ENCODE measurements around the gene TMEM187. TPM values are rescaled to one million over a fixed set of nuclear protein-coding genes. Genes with fewer than 3 reads are reported as not detected.

Gene TMEM187
- total RNA-seq, 4 donors from 2014 or later = 2.5 to 4.1 (median 3.8) TPM

DNA sequence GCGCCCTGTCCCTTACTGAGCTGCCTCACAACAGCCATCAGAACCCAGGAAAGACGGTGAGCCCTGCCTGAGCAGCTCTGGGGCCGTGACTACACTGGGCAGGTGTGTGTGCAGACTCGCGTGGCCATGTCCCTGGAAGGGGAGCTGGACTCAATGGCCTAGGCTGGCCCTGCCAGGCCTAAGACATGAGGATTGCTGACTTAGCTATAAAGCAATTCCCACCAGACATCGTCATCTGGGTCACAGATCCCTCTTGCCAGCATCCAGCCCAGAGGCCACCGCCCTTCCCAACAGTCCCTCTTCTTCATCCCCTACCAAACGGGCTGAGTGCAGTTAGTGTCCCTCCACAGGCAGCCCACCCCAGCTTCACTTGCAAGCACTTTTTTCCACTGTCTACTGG, 41.4 kb upstream of the TMEM187 start:
- no peak overlapping the region for H3K27ac ChIP-seq
- no peak for DNase-seq
- intact Hi-C loops (cut with DNase I) = no loop called here
- H3K4me3 ChIP-seq = no peak overlapping the region
- peaks cover 0 to 37% (median 0%) of the 10 kb centered on the region in 3 donors for H3K36me3 ChIP-seq
- no peaks in the 10 kb centered on the region for H3K9me3 ChIP-seq
- H3K4me1 ChIP-seq = peaks cover 19 to 59% (median 30%) of the 10 kb centered on the region in 3 donors
- WGBS, 2 donors = 90% methylated on average over 2 to 4 of the region's 8 CpGs
- no peaks in the 10 kb centered on the region for H3K27me3 ChIP-seq
- TF ChIP-seq, protein P1, sequence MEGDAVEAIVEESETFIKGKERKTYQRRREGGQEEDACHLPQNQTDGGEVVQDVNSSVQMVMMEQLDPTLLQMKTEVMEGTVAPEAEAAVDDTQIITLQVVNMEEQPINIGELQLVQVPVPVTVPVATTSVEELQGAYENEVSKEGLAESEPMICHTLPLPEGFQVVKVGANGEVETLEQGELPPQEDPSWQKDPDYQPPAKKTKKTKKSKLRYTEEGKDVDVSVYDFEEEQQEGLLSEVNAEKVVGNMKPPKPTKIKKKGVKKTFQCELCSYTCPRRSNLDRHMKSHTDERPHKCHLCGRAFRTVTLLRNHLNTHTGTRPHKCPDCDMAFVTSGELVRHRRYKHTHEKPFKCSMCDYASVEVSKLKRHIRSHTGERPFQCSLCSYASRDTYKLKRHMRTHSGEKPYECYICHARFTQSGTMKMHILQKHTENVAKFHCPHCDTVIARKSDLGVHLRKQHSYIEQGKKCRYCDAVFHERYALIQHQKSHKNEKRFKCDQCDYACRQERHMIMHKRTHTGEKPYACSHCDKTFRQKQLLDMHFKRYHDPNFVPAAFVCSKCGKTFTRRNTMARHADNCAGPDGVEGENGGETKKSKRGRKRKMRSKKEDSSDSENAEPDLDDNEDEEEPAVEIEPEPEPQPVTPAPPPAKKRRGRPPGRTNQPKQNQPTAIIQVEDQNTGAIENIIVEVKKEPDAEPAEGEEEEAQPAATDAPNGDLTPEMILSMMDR (IDR thresholded peaks at IDR 0.05) = no peak
- TF ChIP-seq POLR2A (IDR thresholded peaks at IDR 0.05) = no peak

DNA sequence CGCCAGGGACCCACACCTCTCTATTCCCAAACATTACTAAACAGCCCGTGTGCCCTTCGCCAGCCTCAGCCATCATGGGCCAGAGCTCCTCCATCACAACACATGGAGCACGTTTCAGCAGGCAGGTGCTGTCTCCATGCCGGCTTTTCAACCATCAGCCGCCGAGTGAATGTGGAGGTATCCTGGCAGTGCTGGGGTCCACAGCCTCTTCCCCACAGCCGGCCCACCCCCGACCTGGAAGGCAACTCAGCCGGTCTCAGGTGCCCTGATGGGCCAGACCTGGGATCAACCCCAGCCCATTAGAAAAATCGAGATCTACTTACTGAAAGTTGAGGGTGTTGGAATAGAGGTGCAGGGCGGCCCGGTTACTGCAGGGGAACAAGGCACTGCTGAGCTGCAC, 40.8 kb upstream of the TMEM187 start:
- Histone ChIP-seq H3K4me3 (no peak overlapping the region), H3K9me3 (no peaks in the 10 kb centered on the region), H3K27me3 (no peaks in the 10 kb centered on the region), H3K36me3 (peaks cover 0 to 37% (median 0%) of the 10 kb centered on the region in 3 donors), H3K27ac (no peak overlapping the region), H3K4me1 (peaks cover 17 to 53% (median 25%) of the 10 kb centered on the region in 3 donors)
- TF ChIP-seq, protein P1 (IDR thresholded peaks at IDR 0.05) = no peak
- no peak for TF ChIP-seq POLR2A (IDR thresholded peaks at IDR 0.05)
- WGBS, 2 donors = 84 to 89% methylated on average over 3 to 8 of the region's 13 CpGs
- intact Hi-C loops (cut with DNase I) = no loop called here
- DNase-seq = no peak

DNA sequence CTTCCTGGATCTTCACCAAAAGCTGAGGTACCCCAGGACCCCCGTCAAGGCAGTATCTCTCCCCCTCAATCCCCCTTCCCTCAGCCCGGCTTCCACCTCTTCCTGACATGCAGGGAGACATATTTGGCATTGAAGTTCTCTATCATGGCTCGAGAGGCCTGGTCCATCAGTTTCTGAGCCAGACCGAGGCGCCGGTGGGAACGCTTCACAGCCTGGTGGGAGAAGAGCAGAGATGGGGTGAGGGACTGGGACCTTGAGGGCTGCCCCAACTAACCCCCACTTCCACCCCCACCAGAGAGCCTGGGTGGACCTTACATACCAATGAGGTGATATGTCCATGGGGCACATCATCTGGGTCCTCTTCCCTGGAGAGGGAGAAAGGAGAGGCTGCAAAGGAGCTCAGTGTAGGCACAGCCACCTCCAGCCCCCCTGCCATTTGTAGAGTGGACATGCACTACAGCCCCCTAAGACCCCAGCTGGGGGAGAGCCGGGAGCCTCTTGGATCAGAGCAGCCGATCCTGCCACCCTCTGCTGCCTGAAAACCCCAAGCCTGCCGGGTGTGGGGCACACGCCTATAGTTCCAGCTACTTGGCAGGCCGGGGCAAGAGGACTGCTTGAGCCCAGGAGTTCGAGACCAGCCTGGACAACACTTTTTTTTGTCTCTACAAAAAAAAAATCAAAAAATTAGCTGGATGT, 40.2 kb upstream of the TMEM187 start:
- no peak for DNase-seq
- Histone ChIP-seq H3K9me3 (no peaks in the 10 kb centered on the region), H3K27ac (no peak overlapping the region), H3K4me3 (no peak overlapping the region), H3K27me3 (no peaks in the 10 kb centered on the region), H3K36me3 (peaks cover 0 to 37% (median 0%) of the 10 kb centered on the region in 3 donors), H3K4me1 (peaks cover 11 to 47% (median 19%) of the 10 kb centered on the region in 3 donors)
- 86 to 100% methylated on average over 2 to 3 of the region's 13 CpGs for WGBS, 2 donors
- intact Hi-C loops (cut with DNase I) = no loop called here
- TF ChIP-seq, protein P1 (IDR thresholded peaks at IDR 0.05) = no peak
- no peak for TF ChIP-seq POLR2A (IDR thresholded peaks at IDR 0.05)

DNA sequence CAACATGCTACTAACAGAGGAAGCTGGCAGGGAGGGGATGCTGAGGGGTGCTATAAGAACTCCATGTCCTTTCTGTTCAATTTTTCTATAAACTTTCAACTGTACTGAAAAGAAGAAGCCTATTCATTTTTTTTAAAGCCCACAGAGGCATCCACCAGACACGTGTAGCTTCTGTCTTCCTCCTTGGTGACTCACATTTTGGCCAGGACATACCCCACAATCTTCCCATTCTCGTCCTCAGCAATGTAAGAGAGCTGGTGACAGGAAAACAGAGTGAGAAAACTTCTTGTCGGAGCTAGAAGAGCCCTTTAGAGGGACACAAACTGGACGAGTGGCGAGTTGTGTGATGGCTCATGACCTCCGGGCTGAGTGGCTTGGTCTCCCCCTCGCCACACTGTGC, 38.8 kb upstream of the TMEM187 start:
- peaks cover 2 to 40% (median 14%) of the 10 kb centered on the region in 3 donors for H3K4me1 ChIP-seq
- peak overlapping the region; percentile 62 to 78 (median 70) for H3K4me3 ChIP-seq
- TF ChIP-seq, protein P1 (IDR thresholded peaks at IDR 0.05) = no peak
- no peak for TF ChIP-seq POLR2A (IDR thresholded peaks at IDR 0.05)
- no peaks in the 10 kb centered on the region for H3K27me3 ChIP-seq
- no peak for DNase-seq
- H3K27ac ChIP-seq = peak overlapping the region; percentile 67 to 85 (median 74)
- peaks cover 0 to 37% (median 0%) of the 10 kb centered on the region in 3 donors for H3K36me3 ChIP-seq
- 20 to 51% methylated on average over 3 to 7 of the region's 7 CpGs for WGBS, 2 donors
- intact Hi-C loops (cut with DNase I) = no loop called here
- H3K9me3 ChIP-seq = no peaks in the 10 kb centered on the region

DNA sequence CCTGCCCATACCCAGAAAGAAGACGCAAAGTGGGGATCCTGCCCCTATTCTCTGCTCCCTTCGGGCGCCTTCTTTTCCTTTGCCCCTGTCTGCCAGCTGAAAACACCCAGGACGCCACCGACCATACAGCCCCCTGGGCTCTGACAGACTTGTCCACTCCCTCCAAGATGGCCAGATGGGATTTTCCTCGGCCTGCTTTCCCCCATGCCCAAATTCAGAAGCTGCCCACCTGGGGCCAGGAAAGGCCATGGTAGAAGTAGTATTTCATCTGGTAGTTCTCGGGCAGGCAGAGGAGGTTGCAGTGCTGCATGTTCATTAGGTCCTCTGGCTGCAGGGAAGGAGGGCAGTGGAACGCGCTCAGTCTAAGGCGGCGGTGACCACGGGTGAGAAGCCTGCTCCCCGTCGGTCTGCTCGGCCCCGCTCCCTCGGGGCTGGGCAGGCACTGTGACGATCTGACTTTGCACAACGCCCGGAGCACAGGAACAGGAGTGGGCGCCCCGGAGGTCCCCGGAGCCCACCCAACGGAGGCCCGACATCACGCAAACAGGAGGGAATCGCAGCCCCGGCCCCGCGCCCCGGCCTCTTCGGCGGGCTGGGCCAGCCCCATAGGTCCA, 38.3 kb upstream of the TMEM187 start:
- intact Hi-C loops (cut with DNase I) = no loop called here
- H3K4me3 ChIP-seq = peak overlapping the region; percentile 62 to 78 (median 70)
- WGBS, 2 donors = 40% methylated on average over 5 of the region's 33 CpGs; no CpG with 5 or more reads in 1 of the 2 donors
- no peaks in the 10 kb centered on the region for H3K27me3 ChIP-seq
- H3K36me3 ChIP-seq = peaks cover 0 to 37% (median 0%) of the 10 kb centered on the region in 3 donors
- H3K27ac ChIP-seq = peak overlapping the region; percentile 67 to 85 (median 74)
- no peak for TF ChIP-seq POLR2A (IDR thresholded peaks at IDR 0.05)
- TF ChIP-seq, protein P1 (IDR thresholded peaks at IDR 0.05) = no peak
- H3K4me1 ChIP-seq = peaks cover 0 to 35% (median 9%) of the 10 kb centered on the region in 3 donors
- H3K9me3 ChIP-seq = no peaks in the 10 kb centered on the region
- DNase-seq = no peak

All from esophagus squamous epithelium (tissue), 5 donors.